T47D (cell line): ENCODE data around the gene PABPN1L.
"Not testable (repeated sequence)": the region's sequence is repeated elsewhere in the genome, so short reads cannot be mapped to it uniquely, and the experiment has no call there.

Source experiments
- DNase-seq, 2 experiments: peaks; one replicate each; pipeline versions ENCODE4 v3.0.0 to v3.0.0-alpha.2; 2011 to 2012; ENCODE audit warnings: low read depth in 1 of 2, low spot score in 1 of 2
- JUND ChIP-seq: IDR thresholded peaks from 2 replicates; pipeline ENCODE4 v1.6.1; 2012; ENCODE audit warnings: low read depth
- in situ Hi-C: cut with HindIII; loops from 2 replicates; pipeline ENCODE4 v1.10.0; 2016; ENCODE audit warnings: low sequenced_read_pairs, low pct_unique_long_range_greater_than_20kb

The PABPN1L gene

GRCh38 chr16:88833086-88833485, 33.4 kb downstream of the PABPN1L start:
- no peak for TF ChIP-seq JUND
- in situ Hi-C loops = no loop called here

GRCh38 chr16:88831838-88832237, 34.6 kb downstream of the PABPN1L start:
- TF ChIP-seq JUND = no peak
- in situ Hi-C loops = no loop called here
- DNase-seq = peak in 1 of 2 experiments; percentile 11

More at GRCh38 chr16:88833086-88833485, 33.4 kb downstream of the PABPN1L start:
- no peak for DNase-seq

GRCh38 chr16:88830783-88831182, 35.7 kb downstream of the PABPN1L start:
- TF ChIP-seq JUND = no peak
- DNase-seq = no peak
- in situ Hi-C loops = no loop called here

- TF ChIP-seq JUND = no peak
- DNase-seq = no peak
- in situ Hi-C loops = no loop called here
Measured at GRCh38 chr16:88830258-88830657, 36.2 kb downstream of the PABPN1L start.

- in situ Hi-C loops = no loop called here
- TF ChIP-seq JUND = no peak
- no peak for DNase-seq
Measured at GRCh38 chr16:88828711-88829110, 37.7 kb downstream of the PABPN1L start.

GRCh38 chr16:88827727-88828126, 38.7 kb downstream of the PABPN1L start:
- no peak for DNase-seq
- in situ Hi-C loops = no loop called here
- no peak for TF ChIP-seq JUND

GRCh38 chr16:88826070-88826840, 40.2 kb downstream of the PABPN1L start:
- DNase-seq = no peak
- in situ Hi-C loops = no loop called here
- TF ChIP-seq JUND = no peak

- in situ Hi-C loops = no loop called here
- TF ChIP-seq JUND = no peak
Measured at GRCh38 chr16:88825146-88825545, 41.3 kb downstream of the PABPN1L start.

GRCh38 chr16:88824256-88825077, 42.0 kb downstream of the PABPN1L start:
- no peak for TF ChIP-seq JUND
- DNase-seq = no peak

More at GRCh38 chr16:88825146-88825545, 41.3 kb downstream of the PABPN1L start:
- no peak for DNase-seq

GRCh38 chr16:88823646-88824045, 42.8 kb downstream of the PABPN1L start:
- in situ Hi-C loops, DNase-seq: not testable (repeated sequence)

More at GRCh38 chr16:88824256-88825077, 42.0 kb downstream of the PABPN1L start:
- in situ Hi-C loops = no loop called here

- no peak for DNase-seq
- in situ Hi-C loops = no loop called here
- TF ChIP-seq JUND = no peak
Measured at GRCh38 chr16:88822281-88823040, 44.0 kb downstream of the PABPN1L start.

- no peak for DNase-seq
- in situ Hi-C loops = no loop called here
Measured at GRCh38 chr16:88821168-88821850, 45.2 kb downstream of the PABPN1L start.

More at GRCh38 chr16:88821168-88821850, 45.2 kb downstream of the PABPN1L start:
- TF ChIP-seq JUND = no peak
